GM19351 (cell line): ENCODE measurements around the gene HSPD1.

Experiments used
- ATAC-seq: cut with Tn5 transposase; IDR thresholded peaks from one replicate; pipeline ENCODE4 v1.9.1; 2021; ENCODE audit warnings: mild to moderate bottlenecking, moderate library complexity; ENCODE audit not compliant: unreplicated experiment

Gene HSPD1

DNA sequence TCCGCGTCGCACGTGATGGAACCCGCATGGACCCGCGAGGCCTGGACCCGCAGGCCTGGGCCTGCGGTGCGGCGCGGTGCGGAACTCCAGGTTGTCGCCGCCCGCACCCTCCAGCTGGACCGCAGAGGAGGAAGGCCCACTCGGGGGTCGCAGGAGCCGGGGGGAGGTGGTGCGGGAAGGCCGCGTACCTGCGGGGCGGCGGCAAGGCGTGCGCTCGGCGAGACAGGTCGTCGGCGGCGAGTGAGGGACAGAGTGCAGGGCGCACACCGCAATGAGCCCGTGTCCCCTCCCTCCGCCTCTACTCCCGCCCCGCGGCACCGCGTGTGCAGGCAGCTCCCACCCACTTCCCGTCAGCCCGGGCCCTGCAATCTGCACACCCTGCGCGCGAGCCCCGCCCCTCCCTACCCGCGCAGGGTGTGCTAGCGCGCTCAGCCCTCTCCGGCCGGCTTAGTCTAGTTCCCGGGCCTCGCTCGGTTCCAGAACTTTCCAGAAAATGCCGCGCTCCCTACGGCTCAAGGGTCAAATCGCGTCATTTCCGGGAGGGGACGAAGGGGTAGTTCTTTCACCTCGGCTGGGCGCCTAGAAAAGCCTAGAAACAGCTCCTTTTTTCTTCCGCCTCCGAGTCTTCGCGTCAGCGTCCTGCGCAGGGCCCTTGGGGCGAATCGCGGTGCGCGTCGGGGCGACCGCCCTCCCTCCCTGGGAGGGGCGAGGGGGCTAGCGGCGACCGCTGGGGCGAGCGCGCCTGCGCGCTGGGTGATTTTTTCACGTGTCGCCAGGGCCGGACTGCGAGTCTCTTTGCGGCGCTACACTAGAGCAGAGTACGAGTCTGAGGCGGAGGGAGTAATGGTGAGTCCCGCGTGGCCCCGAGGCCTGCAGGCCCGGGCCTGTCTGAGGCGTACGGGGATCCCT is at the start of gene HSPD1, which contains the start of gene HSPE1:
TSS of gene HSPD1 (minus strand) at position 247 of the 909 bp plus-strand sequence. CDS start 992 bp downstream, outside the sequence.
TSS of gene HSPE1 (plus strand) at position 786 of the 909 bp plus-strand sequence. CDS start at position 844, 58 bp downstream.
- ATAC-seq, result peak; percentile 75

DNA sequence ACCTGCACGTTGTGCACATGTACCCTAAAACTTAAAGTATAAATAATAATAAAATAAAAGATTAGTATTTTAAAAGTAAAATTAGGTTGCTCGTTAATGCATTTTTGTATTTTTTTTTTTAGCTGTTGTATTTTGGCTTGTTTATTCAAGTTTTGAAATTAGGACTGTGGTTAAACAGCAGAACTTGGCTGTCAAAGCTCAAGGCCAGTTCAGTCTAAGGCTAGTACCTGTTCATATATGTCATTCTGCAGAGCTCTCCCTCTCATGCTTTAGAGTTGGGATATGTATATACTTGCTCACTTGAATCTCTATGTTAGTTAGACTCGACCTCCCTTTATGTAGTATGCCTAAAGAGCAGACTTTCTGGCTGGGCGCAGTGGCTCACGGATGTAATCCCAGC is 48.9 kb upstream of the HSPD1 start:
- no peak for ATAC-seq

DNA sequence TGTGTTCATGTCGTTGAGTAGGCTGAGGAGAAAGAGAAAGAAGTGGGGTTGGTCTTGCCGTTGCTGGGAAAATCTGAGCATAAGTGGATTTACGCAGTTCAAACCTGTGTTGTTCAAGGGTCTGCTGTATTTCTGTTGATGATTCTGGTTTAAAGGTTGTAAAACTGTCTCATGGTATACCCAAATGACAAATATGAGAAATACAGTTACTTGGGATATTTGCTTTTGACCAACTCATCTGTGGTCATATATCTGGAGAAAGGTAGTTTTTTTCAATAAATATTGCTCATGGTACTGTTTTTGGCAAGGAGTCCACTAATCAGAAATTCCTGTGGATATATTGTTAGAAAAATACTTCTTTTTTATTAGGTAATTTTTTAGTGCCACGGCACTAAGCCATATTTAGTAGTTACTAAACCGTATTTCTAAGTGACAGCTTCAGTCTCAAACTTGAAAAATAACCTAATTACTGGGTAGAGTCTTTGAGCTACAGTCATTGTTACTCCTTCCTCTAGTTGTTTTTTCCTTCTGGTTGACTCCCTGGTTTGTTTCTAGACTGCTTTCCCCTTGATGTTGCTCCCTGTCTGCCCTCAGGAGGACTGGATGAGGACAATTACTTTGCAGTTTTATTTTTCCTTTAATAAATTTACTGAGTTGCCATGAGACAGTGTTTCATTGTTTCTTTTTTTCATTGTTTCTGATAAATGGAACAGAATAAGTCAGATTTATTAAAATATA is 47.7 kb upstream of the HSPD1 start:
- ATAC-seq, result no peak

DNA sequence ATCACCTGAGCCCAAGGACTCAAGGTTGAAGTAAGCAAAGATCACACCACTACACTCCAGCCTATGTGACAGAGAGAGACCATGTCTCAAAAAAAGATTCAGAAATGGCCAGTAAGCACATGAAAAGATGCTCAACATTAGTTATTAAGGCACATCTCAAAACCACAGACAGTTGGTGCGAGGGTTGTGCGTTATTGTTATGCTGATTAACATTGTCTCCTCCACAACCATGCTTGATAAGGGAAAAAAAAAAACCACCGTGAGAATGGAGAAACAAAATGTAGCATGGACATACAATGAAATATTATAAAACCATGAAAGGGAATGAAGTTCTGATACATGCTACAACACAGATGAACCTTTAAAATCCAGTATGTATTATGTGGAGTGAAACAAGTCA is 43.6 kb upstream of the HSPD1 start:
- no peak for ATAC-seq

DNA sequence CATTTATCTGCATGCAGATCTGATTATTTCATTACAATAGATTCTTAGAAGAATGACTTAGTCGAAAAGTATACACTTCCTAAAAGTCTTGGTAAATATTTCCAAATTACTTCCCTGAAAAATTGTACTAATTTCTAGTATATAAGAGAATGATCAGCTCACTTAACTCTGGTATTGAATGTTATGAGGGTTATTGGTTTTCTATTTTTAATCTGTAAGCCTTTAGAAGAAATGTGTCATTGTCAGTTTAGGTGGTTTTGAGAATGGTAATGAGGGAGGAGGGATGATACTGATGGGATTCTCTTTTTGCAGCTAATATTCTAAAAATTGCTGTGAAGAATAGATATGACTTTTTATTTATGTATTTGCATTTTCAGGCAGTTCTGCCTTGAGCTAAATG is 40.1 kb upstream of the HSPD1 start:
- ATAC-seq, result no peak

DNA sequence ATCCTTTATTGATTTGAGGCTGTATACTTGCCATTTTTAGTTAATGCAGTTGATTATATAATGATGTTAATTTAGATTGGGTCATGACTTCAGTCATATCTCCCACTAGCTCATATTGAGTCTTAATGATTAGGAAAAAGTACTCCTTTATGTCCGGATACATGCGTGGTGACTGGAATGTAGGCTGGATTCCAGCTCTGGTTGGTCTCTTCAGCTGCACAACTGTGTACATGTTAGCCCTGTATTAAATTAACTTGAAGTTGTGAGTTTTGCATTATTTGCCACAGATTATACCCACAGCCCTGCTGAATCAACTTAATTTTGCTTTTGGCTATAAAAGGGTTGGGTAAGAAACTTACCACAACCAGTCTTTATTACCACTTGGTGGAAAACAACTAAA is 38.8 kb upstream of the HSPD1 start:
- ATAC-seq, result no peak

DNA sequence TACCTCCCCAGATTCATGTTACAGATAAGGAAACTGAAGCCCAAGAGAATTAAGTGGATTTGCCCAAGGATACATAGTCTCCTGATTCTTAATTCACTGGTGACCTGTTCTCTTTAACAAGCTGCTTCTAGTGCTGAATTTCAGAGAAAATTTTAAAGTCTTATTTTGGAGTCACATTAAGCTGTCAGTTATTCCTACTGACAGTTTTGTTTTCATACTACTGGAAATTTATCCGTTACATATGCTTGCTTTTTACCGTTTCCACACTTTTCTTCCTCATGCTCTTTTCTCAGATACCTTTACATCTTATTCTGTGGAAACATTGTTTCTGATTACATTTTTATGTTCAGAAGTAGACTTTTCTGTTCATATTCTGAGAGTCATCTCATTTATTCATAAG is 17.5 kb upstream of the HSPD1 start:
- no peak for ATAC-seq

DNA sequence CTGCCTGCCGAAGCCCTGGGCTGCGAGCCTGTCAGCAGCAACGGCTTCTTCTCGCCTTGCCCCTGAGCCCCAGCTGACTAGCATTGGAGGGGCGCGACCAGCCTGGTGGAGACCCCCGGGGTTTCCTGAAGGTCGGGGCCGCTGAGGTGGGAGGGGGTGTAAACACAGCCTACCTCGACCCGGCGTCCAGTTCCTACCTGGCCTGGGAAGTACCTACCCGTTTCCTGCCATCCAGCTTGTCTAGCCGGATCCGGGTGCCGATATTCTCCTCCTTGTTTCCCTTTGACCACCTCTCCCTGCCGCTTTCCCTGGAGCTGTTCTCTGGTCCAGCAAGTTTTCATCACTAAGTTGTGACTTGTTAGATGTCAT is 16.7 kb upstream of the HSPD1 start:
- peak; percentile 10 for ATAC-seq

DNA sequence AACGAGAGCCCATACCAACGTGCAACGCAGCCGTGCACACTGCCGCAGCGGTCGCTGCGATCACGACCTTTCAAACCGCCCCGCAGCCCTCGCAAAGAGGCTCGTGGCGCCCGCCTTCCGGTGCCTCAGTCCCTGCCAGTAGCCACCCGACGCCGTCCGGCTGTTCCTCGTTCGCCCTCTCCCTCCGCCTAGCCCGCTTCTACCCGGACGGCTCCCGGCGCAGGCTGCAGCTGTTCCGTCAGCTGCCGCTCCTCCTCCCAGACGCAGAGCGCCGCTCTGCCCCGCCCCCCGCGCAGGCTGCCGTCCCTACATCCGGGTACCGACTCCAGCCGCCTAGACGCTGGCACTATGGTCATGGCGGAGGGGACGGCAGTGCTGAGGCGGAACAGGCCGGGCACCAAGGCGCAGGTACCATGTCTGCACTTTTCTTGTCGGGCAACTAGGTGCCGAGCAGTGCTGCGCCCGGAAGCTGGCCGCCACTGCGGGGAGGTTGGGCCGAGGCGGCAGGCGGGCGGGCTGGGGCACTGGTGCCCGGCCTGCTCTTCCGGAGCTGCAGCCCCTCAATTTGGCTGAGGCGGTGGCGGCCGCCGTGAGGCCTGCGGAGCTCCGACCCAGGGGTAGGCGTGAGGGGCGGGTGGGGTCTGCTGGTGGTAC is 16.2 kb upstream of the HSPD1 start, which contains the start of gene MOB4:
TSS of gene MOB4 (plus strand) at position 328 of the 654 bp plus-strand sequence. CDS start at position 349, 21 bp downstream.
- peak; percentile 90 for ATAC-seq

DNA sequence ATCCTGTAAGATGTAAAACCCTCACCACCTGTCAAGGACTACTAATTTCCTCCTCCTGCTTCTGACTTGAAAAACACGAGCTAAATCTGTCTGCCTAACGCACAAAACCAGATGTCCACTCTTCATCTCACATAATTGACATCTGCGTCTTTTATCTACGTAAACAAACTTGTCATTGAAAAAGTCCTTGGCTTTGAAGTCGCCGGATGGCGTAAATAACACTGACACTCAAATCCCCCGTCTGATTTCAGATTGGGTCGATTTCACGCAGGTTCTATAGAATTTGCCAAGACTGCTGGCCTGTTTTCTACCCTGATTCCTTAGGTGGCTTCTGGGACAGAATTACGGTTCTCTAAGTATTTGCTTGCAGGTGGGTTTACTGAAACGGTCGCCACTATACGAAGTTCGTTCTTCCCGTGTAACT is 15.7 kb upstream of the HSPD1 start:
- peak; percentile 10 for ATAC-seq

DNA sequence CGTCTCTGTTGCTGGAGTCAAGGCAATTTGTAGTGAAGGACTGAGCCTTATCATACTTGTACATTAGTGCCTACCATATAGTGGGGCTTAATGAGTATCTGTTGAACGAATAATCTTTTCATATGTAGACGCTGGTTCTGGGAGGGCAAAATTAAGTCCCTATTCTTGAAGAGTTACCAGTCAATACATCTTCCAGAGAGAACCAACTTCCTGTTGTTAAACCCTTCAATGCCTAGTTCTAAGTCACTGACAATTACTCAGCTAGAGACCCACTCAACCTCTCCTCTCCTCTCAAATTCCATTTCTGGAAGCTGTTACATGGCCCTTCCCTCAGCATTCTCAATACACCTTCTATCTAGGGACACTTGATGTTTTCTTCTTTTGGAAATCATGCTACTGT is 15.1 kb upstream of the HSPD1 start:
- no peak for ATAC-seq

DNA sequence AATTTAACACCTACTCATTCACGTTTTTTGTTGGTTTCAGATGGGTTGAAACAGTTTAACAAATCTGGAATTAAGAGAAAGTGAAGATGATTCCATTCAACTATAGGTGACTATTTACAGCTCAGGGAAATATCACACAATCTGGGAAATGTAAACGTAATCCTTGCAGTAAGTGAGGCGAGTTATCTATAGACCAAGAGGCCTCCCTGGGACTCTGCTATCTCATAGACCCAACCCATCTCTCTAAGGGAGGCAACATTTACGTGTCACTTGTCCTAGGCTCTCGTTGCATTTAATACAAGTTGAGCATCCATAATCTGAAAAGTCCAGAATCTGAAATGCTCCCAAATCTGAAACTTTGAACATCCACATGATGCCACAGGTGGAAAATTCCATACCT is 14.3 kb upstream of the HSPD1 start:
- no peak for ATAC-seq

DNA sequence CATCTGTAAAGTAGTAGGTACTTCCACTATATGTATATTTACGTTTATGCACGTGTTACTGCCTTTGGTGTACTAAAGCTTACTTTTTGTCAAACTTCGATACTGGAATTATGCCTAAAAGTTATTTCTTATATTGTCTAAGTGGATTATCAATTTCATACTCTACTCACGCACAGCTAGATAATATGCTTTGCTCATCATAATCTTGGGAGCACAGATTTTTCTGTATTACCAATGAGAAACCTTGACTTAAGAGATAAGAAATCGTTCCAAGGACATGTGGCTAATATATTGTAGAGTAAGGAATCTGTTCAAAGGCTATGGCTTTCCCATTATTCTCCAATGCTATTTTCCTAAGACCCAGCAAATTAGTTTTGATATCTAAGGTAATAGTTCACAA is 7.0 kb upstream of the HSPD1 start:
- no peak for ATAC-seq

DNA sequence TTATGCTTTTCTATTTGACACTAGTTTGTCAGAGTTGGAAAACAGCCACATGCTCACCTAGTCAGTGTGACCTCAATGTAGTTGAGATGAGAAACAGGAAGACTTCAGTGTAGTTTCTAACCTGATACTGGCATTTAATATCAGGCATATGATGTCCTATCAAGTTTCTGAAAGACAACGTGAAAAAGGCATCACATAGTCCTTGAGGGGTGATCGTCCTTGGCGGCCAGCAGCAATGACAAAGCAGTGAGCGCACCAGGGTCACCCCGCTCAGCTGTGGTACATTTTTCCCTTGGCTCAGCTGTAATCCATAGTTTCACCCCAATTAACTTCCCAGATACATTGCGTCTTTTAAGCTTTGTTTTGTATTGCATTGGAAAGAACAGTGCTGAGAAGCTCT is 4.9 kb upstream of the HSPD1 start:
- no peak for ATAC-seq

DNA sequence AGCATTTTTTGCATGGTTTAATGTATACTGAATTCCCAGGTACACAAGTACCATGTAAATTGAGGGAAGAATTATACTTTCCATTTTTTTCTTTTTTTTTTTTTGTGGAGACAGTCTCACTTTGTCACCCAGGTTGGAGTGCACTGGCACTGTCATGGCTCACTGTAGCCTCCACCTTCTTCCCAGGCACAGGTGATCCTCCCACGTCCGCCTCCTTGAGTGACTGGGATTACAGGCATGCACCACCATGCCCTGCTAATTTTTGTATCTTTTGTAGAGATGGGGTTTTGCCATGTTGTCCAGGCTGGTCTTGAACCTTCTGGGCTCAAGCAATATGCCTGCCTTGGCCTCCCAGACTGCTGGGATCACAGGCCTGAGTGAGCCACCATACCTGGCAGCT is 4.4 kb upstream of the HSPD1 start:
- ATAC-seq, result no peak

DNA sequence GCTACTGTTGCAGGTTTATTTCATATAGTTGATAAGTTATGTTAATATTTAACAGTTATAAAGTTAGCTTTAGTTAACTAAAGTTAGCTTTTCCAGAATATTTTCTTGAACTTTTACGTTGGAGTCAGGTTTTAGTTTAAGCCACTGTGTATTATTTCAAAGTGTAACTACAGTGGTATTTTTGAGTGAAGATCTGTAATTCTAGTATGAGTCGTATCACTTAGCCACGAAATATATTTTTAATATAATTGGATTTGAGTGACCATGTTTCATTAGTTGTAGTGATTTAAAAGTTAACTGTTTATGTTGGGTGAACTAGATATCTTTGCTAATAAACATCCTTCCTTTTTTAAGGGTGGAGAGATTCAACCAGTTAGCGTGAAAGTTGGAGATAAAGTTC is 3.0 kb upstream of the HSPD1 start:
- no peak for ATAC-seq

DNA sequence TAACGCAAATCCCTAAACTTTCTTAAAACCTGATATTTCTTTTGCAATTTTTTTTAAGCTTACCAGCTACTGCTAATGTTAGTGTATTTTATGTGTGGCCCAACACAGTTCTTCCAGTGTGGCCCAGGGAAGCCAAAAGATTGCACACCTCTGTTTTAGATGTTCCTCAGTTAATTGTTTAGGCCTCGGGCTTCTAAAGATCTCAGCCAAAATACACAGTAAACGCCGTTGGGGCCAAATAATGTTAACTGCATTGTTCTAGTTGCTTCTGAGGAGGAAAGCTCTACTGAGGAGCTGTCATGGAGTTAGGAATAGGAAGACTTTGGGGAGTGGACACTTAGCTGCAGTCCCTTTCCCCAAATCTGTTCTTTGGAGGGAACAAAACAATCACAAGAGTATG is 2.6 kb upstream of the HSPD1 start:
- no peak for ATAC-seq

DNA sequence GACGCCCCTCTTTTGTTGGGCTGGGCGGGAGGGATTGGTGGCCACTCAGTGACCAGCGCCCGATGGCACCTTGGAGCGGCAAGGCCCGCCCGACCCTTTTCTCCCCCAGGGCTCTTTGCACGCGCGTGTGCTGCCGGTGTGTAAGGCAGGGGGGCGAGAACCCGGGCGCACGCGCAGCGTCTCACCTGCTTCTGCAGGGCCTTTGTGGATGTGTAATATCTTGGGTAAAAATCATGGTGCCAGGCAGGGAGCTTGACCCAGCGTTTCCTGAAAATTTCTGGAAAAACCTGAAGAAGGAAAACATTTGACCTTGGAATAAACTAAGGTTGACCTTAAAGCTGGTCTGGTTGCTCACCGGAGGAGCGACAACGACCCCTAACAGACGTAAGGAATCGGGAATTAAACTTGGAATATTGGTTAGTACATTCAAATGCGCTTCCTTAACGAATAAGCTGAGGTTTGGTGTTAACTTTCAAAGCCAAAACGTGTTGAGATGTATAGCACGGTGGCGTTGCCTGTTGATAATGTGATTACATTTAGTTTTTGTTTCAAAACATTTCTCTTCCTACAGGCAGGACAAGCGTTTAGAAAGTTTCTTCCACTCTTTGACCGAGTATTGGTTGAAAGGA is 977 bp upstream of the HSPD1 start:
- ATAC-seq, result peak; percentile 6

DNA sequence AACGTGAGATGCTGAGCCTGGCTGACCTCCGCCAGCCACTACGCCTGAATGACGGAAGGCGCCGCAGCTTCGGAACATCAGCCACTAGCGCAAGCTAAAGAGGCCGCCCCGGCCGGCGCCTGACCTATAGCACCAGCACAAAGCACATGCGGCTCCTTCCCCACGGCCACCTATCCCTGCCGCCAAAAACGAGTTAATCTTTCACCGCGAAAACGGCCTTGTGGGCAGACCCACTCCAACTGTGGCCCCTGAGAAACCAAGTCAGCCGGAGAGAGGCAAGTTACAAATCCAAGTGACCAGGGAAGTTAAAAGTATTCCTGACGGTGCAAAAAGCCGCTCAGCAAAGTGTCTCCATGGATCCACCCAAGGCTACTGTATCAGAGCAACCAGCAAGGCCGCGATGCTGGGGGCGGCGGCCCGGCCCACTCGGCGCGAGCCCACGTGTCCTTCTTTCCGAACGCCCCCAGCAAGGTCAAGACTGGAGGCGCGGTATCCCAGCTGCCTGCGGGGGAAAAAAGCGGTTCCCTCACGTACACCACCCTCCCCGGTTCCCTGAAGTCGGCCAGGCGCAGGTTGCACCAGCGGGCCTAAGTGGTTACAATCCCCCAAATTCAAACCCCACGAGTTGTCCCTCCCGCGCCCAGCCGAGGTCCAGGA is 575 bp downstream of the HSPD1 start:
- peak; percentile 18 for ATAC-seq

DNA sequence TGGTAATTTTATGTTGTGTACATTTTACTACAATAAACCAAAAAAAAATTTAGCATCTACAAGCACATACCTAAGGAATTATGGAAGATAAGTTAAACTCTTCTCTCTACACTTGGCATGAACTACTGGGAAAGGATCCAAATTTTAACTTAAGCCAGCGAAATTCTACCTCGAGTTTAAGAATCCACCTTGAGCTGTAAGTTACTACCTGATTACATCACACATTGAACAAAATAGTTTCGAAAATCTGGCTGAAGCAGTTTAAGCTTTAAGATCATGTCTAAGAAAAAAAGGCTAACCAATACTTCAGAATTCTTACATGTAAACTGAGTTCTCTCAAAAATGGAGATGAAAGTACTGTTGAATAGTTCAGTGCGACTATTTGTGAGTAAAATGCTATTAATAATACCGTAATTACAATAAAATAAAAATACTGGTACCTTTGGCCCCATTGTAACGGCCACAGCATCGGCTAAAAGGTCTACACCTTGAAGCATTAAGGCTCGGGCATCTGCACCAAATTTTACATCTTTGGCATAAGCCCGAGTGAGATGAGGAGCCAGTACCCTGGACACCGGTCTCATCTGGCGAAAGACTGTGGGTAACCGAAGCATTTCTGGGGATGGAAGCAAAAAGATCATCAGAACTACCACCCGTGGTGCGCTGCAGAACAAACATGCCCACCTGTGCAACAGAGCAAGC is 1.3 kb downstream of the HSPD1 start:
- no peak for ATAC-seq
